H9 (cell line): ENCODE measurements around the gene UGT1A6. TPM values are rescaled to one million over a fixed set of nuclear protein-coding genes. Genes with fewer than 3 reads are reported as not detected.

Experiments used
- DNase-seq: peaks from one replicate; pipeline ENCODE4 v3.0.0-alpha.2; 2017
- H2AFZ ChIP-seq: one replicate; pipeline ENCODE4 v1.6.1; 2013; ENCODE audit warnings: mild to moderate bottlenecking, low read length, control low read depth, moderate library complexity
- H2AK5ac ChIP-seq: 2 replicates; pipeline ENCODE4 v1.6.1; 2013; ENCODE audit warnings: low read length, control low read depth, mixed read lengths; ENCODE audit not compliant: insufficient read length
- H2BK120ac ChIP-seq: one replicate; pipeline ENCODE4 v1.6.1; 2013; ENCODE audit warnings: low read depth, mild to moderate bottlenecking, low read length, control low read depth, inconsistent platforms; ENCODE audit not compliant: poor library complexity, severe bottlenecking
- H2BK12ac ChIP-seq: 2 replicates; pipeline ENCODE4 v1.6.1; 2013; ENCODE audit warnings: low read length, control low read depth, mixed read lengths, low read depth; ENCODE audit not compliant: insufficient read length
- H2BK15ac ChIP-seq: 2 replicates; pipeline ENCODE4 v1.6.1; 2013; ENCODE audit warnings: low read depth, low read length, control low read depth
- H2BK20ac ChIP-seq: one replicate; pipeline ENCODE4 v1.6.1; 2013; ENCODE audit warnings: low read depth, mild to moderate bottlenecking, low read length, control low read depth, inconsistent platforms; ENCODE audit not compliant: poor library complexity, severe bottlenecking
- H2BK5ac ChIP-seq: 2 replicates; pipeline ENCODE4 v1.6.1; 2013; ENCODE audit warnings: low read length, control low read depth, mixed read lengths; ENCODE audit not compliant: insufficient read length
- H3K14ac ChIP-seq: 2 replicates; pipeline ENCODE4 v1.6.1; 2013; ENCODE audit warnings: low read length, control low read depth; ENCODE audit not compliant: insufficient read depth
- H3K18ac ChIP-seq: 2 replicates; pipeline ENCODE4 v1.6.1; 2013; ENCODE audit warnings: low read depth, mild to moderate bottlenecking, mixed read lengths, low read length, control low read depth; ENCODE audit not compliant: insufficient read length
- H3K23ac ChIP-seq: 2 replicates; pipeline ENCODE4 v1.6.1; 2013; ENCODE audit warnings: low read length, control low read depth, mixed read lengths, low read depth; ENCODE audit not compliant: insufficient read length
- H3K23me2 ChIP-seq: 2 replicates; pipeline ENCODE4 v1.6.1; 2013; ENCODE audit warnings: low read depth, mild to moderate bottlenecking, mixed read lengths, low read length, control low read depth; ENCODE audit not compliant: insufficient read length, poor library complexity, severe bottlenecking
- H3K27ac ChIP-seq: 2 replicates; pipeline ENCODE4 v1.5.1; 2013; ENCODE audit warnings: low read length, control low read depth, mixed read lengths, low read depth; ENCODE audit not compliant: insufficient read length
- H3K27me3 ChIP-seq: 2 replicates; pipeline ENCODE4 v1.6.1; 2013; ENCODE audit warnings: low read length, control low read depth, inconsistent platforms; ENCODE audit not compliant: insufficient read depth
- H3K4ac ChIP-seq: 2 replicates; pipeline ENCODE4 v1.6.1; 2013; ENCODE audit warnings: low read depth, mild to moderate bottlenecking, control low read depth, inconsistent platforms, low read length, moderate library complexity
- H3K4me1 ChIP-seq: 2 replicates; pipeline ENCODE4 v1.6.1; 2013; ENCODE audit warnings: low read length, control low read depth, inconsistent platforms; ENCODE audit not compliant: insufficient read depth
- H3K4me2 ChIP-seq: 2 replicates; pipeline ENCODE4 v1.6.1; 2013; ENCODE audit warnings: low read length, control low read depth, mixed read lengths; ENCODE audit not compliant: insufficient read length, insufficient read depth
- H3K56ac ChIP-seq: 2 replicates; pipeline ENCODE4 v1.6.1; 2013; ENCODE audit warnings: low read depth, mild to moderate bottlenecking, mixed read lengths, low read length, control low read depth; ENCODE audit not compliant: insufficient read length
- H3K79me1 ChIP-seq: 2 replicates; pipeline ENCODE4 v1.6.1; 2013; ENCODE audit warnings: low read depth, mild to moderate bottlenecking, moderate library complexity, low read length, control low read depth, inconsistent platforms; ENCODE audit not compliant: insufficient read depth, poor library complexity, severe bottlenecking
- H3K79me2 ChIP-seq: 2 replicates; pipeline ENCODE4 v1.6.1; 2013; ENCODE audit warnings: low read length, control low read depth, inconsistent platforms; ENCODE audit not compliant: insufficient read depth
- H3K9ac ChIP-seq: 2 replicates; pipeline ENCODE4 v1.6.1; 2013; ENCODE audit warnings: low read length, control low read depth, mixed read lengths; ENCODE audit not compliant: insufficient read length; ENCODE audit errors: extremely low read depth
- H3K9me3 ChIP-seq: one replicate; pipeline ENCODE4 v1.6.1; 2013; ENCODE audit warnings: low read depth, low read length, inconsistent platforms; ENCODE audit not compliant: control insufficient read depth
- H3T11ph ChIP-seq: one replicate; pipeline ENCODE4 v1.6.1; 2013; ENCODE audit warnings: mild to moderate bottlenecking, low read length, control low read depth, inconsistent platforms
- H4K20me1 ChIP-seq: one replicate; pipeline ENCODE4 v1.6.1; 2013; ENCODE audit not compliant: control insufficient read depth, insufficient read length, insufficient read depth
- H4K5ac ChIP-seq: 2 replicates; pipeline ENCODE4 v1.6.1; 2013; ENCODE audit warnings: low read depth, mild to moderate bottlenecking, mixed read lengths, low read length, control low read depth; ENCODE audit not compliant: insufficient read length
- H4K8ac ChIP-seq: replicated peaks from 2 replicates; pipeline ENCODE4 v1.6.1; 2013; ENCODE audit warnings: low read length, control low read depth, mixed read lengths, low read depth; ENCODE audit not compliant: insufficient read length
- H4K91ac ChIP-seq: 2 replicates; pipeline ENCODE4 v1.6.1; 2013; ENCODE audit warnings: low read depth, mild to moderate bottlenecking, moderate library complexity, mixed read lengths, low read length, control low read depth; ENCODE audit not compliant: insufficient read length
- H3K27ac Mint-ChIP-seq, 3 experiments: 2 replicates in 2 of 3; 3 replicates in 1 of 3; pipeline ENCODE4 v1.8.0; 2020 to 2021; ENCODE audit warnings: mixed read lengths in 3 of 3, mild to moderate bottlenecking in 1 of 3, moderate library complexity in 1 of 3
- H3K27me3 Mint-ChIP-seq: 2 replicates; pipeline ENCODE4 v1.8.0; 2021; ENCODE audit warnings: low read depth, mild to moderate bottlenecking, moderate library complexity, mixed read lengths
- H3K36me3 Mint-ChIP-seq, 3 experiments: 2 replicates in 2 of 3; 3 replicates in 1 of 3; pipeline ENCODE4 v1.8.0; 2020 to 2021; ENCODE audit warnings: low read depth in 3 of 3, mixed read lengths in 3 of 3; ENCODE audit not compliant: insufficient read depth in 1 of 3
- H3K4me1 Mint-ChIP-seq, 2 experiments: 2 replicates each; pipeline ENCODE4 v1.8.0; 2020; ENCODE audit warnings: mixed read lengths in 2 of 2
- H3K4me3 Mint-ChIP-seq, 2 experiments: 2 replicates in 1 of 2; 3 replicates in 1 of 2; pipeline ENCODE4 v1.8.0; 2020 to 2021; ENCODE audit warnings: mild to moderate bottlenecking in 2 of 2, mixed read lengths in 2 of 2, moderate library complexity in 1 of 2
- H3K9me3 Mint-ChIP-seq, 2 experiments: 2 replicates in 1 of 2; 3 replicates in 1 of 2; pipeline ENCODE4 v1.8.0; 2020; ENCODE audit warnings: mild to moderate bottlenecking in 2 of 2, mixed read lengths in 2 of 2, moderate library complexity in 1 of 2
- WGBS: extraction: QIAGEN DNeasy Blood & Tissue Kit; methylation state at CpG from one replicate; pipeline ENCODE4 v1.1.7; 2013; ENCODE audit warnings: missing lambda C conversion rate, low lambda C conversion rate, mixed read lengths; ENCODE audit not compliant: insufficient read length; ENCODE audit errors: extremely low coverage; 5-methylcytosine and 5-hydroxymethylcytosine counted together
- total RNA-seq: library from RNA; stranded (reverse); gene quantifications from 2 replicates; pipeline ENCODE4 v1.2.1, GENCODE V29; 2021
- TF ChIP-seq, protein P1 (sequence below): fragments of 200-600 bp; sonication (generic); conservative IDR thresholded peaks from 3 replicates; pipeline ENCODE4 v1.8.0; 2021; ENCODE audit warnings: antibody characterized with exemption, mild to moderate bottlenecking

UGT1A6 gene
- total RNA-seq, 1 experiment from 2014 or later, result not detected

DNA sequence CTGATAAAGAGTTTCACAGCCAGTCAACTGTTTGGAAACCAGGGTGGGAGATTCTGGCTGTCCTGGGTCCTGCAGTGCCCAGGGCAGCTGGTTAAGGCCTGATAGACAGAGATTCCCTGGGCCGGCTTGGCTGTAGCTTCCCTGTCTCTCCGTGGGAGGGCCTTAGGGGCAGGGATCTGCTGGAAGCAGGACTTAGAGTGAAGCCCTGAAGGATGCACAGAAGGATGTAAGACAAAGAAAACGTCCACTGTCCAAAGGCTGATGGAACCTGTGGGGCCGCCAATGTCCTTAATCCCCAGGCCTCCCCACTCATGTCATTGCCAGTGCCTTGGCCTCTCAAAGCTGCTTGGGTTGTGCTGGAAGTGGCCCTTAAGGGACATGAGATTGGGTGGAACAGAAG is 118.4 kb downstream of the UGT1A6 start:
- no peak overlapping the region for H3K23ac ChIP-seq
- no CpG with 5 or more reads among the region's 4 CpGs for WGBS
- H3K79me2 ChIP-seq, result no peaks in the 10 kb centered on the region
- H2BK15ac ChIP-seq, result no peak overlapping the region
- no peak overlapping the region for H2BK120ac ChIP-seq
- Mint-ChIP-seq H3K27me3 (peaks cover 15% of the 10 kb centered on the region), H3K4me1 (no peaks in the 10 kb centered on the region), H3K36me3 (no peaks in the 10 kb centered on the region), H3K4me3 (no peak overlapping the region), H3K27ac (no peak overlapping the region), H3K9me3 (peaks cover 0 to 2% of the 10 kb centered on the region in 2 experiments; a peak in 2 of 5 replicates)
- H4K20me1 ChIP-seq, result no peaks in the 10 kb centered on the region
- no peak overlapping the region for H2BK20ac ChIP-seq
- no peak overlapping the region for H3K9ac ChIP-seq
- H3K14ac ChIP-seq, result no peak overlapping the region
- H3K27ac ChIP-seq, result no peak overlapping the region
- no peak overlapping the region for H3T11ph ChIP-seq
- H2BK5ac ChIP-seq, result no peak overlapping the region
- H4K8ac ChIP-seq, result no peak overlapping the region
- no peaks in the 10 kb centered on the region for H3K79me1 ChIP-seq
- H3K4me1 ChIP-seq, result no peaks in the 10 kb centered on the region
- H2BK12ac ChIP-seq, result no peak overlapping the region
- no peaks in the 10 kb centered on the region for H3K27me3 ChIP-seq
- no peak overlapping the region for H3K56ac ChIP-seq
- H3K4ac ChIP-seq, result no peak overlapping the region
- H3K18ac ChIP-seq, result no peak overlapping the region
- no peaks in the 10 kb centered on the region for H3K9me3 ChIP-seq
- H2AFZ ChIP-seq, result no peak overlapping the region
- no peak overlapping the region for H4K91ac ChIP-seq
- no peak overlapping the region for H4K5ac ChIP-seq
- no peaks in the 10 kb centered on the region for H3K23me2 ChIP-seq
- TF ChIP-seq, protein P1, sequence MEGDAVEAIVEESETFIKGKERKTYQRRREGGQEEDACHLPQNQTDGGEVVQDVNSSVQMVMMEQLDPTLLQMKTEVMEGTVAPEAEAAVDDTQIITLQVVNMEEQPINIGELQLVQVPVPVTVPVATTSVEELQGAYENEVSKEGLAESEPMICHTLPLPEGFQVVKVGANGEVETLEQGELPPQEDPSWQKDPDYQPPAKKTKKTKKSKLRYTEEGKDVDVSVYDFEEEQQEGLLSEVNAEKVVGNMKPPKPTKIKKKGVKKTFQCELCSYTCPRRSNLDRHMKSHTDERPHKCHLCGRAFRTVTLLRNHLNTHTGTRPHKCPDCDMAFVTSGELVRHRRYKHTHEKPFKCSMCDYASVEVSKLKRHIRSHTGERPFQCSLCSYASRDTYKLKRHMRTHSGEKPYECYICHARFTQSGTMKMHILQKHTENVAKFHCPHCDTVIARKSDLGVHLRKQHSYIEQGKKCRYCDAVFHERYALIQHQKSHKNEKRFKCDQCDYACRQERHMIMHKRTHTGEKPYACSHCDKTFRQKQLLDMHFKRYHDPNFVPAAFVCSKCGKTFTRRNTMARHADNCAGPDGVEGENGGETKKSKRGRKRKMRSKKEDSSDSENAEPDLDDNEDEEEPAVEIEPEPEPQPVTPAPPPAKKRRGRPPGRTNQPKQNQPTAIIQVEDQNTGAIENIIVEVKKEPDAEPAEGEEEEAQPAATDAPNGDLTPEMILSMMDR, result no peak
- H3K4me2 ChIP-seq, result no peak overlapping the region
- DNase-seq, result no peak
- H2AK5ac ChIP-seq, result no peak overlapping the region
